K562 (cell line): ENCODE data around the gene RNF175. TPM values are rescaled to one million over a fixed set of nuclear protein-coding genes. Genes with fewer than 3 reads are reported as not detected.
A peak's percentile ranks its signal among the peaks of the same experiment; 100 is the strongest.

Experiments
- ADNP ChIP-seq: fragments of 200-800 bp; sonication (Bioruptor generic); IDR thresholded peaks from 2 replicates; pipeline ENCODE4 v1.6.1; 2016; ENCODE audit warnings: missing genetic modification characterization, missing compliant biosample characterization
- ATF1 ChIP-seq, 2 experiments: fragments of 450-650 bp in 1 of 2; IDR thresholded peaks; 2 replicates each; pipeline ENCODE4 v1.6.1; 2016; ENCODE audit warnings: missing compliant biosample characterization in 1 of 2, missing genetic modification characterization in 1 of 2
- ATF7 ChIP-seq: fragments of 450-650 bp; IDR thresholded peaks from 2 replicates; pipeline ENCODE4 v1.7.1; 2014; ENCODE audit warnings: mild to moderate bottlenecking, moderate library complexity
- CBX2 ChIP-seq: fragments of 200-600 bp; sonication (generic); IDR thresholded peaks from one replicate; pipeline ENCODE4 v1.6.1; 2012; ENCODE audit warnings: mild to moderate bottlenecking, low read length, inconsistent platforms; ENCODE audit not compliant: insufficient read depth, poor library complexity, severe bottlenecking
- CREB1 ChIP-seq, 2 experiments: sonication (generic) in 1 of 2; formaldehyde crosslinking in 1 of 2; IDR thresholded peaks; 2 replicates each; pipeline versions ENCODE4 v1.6.1 to v1.8.0; 2012 to 2022; ENCODE audit warnings: inconsistent platforms in 1 of 2, mild to moderate bottlenecking in 1 of 2, missing genetic modification reagents in 1 of 2, moderate library complexity in 1 of 2
- MYNN ChIP-seq, 2 experiments: sonication (generic); formaldehyde crosslinking in 1 of 2; IDR thresholded peaks; 2 replicates each; pipeline versions ENCODE4 v1.5.0 to v1.6.1; 2016 to 2020; ENCODE audit warnings: antibody characterized with exemption in 1 of 2, missing genetic modification reagents in 1 of 2
- TCF7L2 ChIP-seq: fragments of 150-350 bp; IDR thresholded peaks from 2 replicates; pipeline ENCODE4 v1.6.1; 2016; ENCODE audit warnings: low read depth, mild to moderate bottlenecking, low read length, moderate library complexity
- TEAD2 ChIP-seq: fragments of 450-650 bp; IDR thresholded peaks from 2 replicates; pipeline ENCODE4 v1.6.1; 2016; ENCODE audit warnings: missing genetic modification characterization, control low read depth, missing compliant biosample characterization
- TEAD4 ChIP-seq, 2 experiments: sonication (generic) in 1 of 2; formaldehyde crosslinking in 1 of 2; IDR thresholded peaks; 2 replicates each; pipeline versions ENCODE4 v1.6.1 to v1.8.0; 2012 to 2022; ENCODE audit warnings: borderline replicate concordance in 1 of 2, inconsistent platforms in 1 of 2, low read length in 1 of 2, mild to moderate bottlenecking in 1 of 2, missing genetic modification reagents in 1 of 2
- YBX1 ChIP-seq: fragments of 450-650 bp; IDR thresholded peaks from 2 replicates; pipeline ENCODE4 v1.7.1; 2016; ENCODE audit warnings: mild to moderate bottlenecking
- ZBED1 ChIP-seq: IDR thresholded peaks from 2 replicates; pipeline ENCODE4 v1.6.1; 2014
- ZNF24 ChIP-seq: fragments of 450-650 bp; IDR thresholded peaks from 2 replicates; pipeline ENCODE4 v1.6.1; 2016
- polyA plus RNA-seq, 8 experiments: library from polyadenylated mRNA; depleted of rRNA in 4 of 8; stranded (reverse) in 5 of 8; unstranded in 3 of 8; fragments of >200 nt; fragmentation: Nextera tagmentation in 2 of 8; fragmentation: Illumina TruSeq in 1 of 8; extraction: Ambion mirVana in 2 of 8; extraction: Trizol in 1 of 8; gene quantifications; 2 replicates each; pipeline versions ENCODE4 v1.2.1 to v1.2.3, GENCODE V29; 2011 to 2014; ENCODE audit warnings: inconsistent platforms in 1 of 8, missing spikeins in 1 of 8
- total RNA-seq, 7 experiments: library from RNA; depleted of rRNA in 6 of 7; stranded (reverse); fragments of >200 nt in 6 of 7; fragmentation: Illumina TruSeq in 2 of 7; extraction: Trizol in 2 of 7; gene quantifications; 2 replicates each; pipeline versions ENCODE4 v1.2.1 to v1.2.3, GENCODE V29; 2011 to 2021; ENCODE audit warnings: low replicate concordance in 1 of 7
- TF ChIP-seq, protein P1 (sequence below): fragments of 250-450 bp; sonication (Bioruptor Pico); IDR thresholded peaks from 2 replicates; pipeline ENCODE4 v1.4.0; 2020; ENCODE audit warnings: mild to moderate bottlenecking, moderate library complexity, borderline replicate concordance
- TF ChIP-seq, protein P2 (sequence below): sonication (generic); formaldehyde crosslinking; IDR thresholded peaks from 2 replicates; pipeline ENCODE4 v1.9.0; 2022; ENCODE audit warnings: mild to moderate bottlenecking, missing genetic modification reagents
- TF ChIP-seq, protein P3 (sequence below), 3 experiments: fragments of 200-800 bp in 1 of 3; fragments of 250-450 bp in 1 of 3; fragments of 450-650 bp in 1 of 3; sonication (Bioruptor Pico) in 1 of 3; sonication (Bioruptor generic) in 1 of 3; formaldehyde crosslinking in 1 of 3; IDR thresholded peaks; 2 replicates each; pipeline versions ENCODE4 v1.6.1 to v1.8.0; 2016 to 2022; ENCODE audit warnings: mild to moderate bottlenecking in 2 of 3, missing genetic modification characterization in 2 of 3, missing compliant biosample characterization in 1 of 3, moderate library complexity in 1 of 3

RNF175 gene
- total and polyA plus RNA-seq, 9 of the 15 experiments (the other 6 are each of a cell fraction or from before 2014, with no cell fraction given), result not detected

DNA sequence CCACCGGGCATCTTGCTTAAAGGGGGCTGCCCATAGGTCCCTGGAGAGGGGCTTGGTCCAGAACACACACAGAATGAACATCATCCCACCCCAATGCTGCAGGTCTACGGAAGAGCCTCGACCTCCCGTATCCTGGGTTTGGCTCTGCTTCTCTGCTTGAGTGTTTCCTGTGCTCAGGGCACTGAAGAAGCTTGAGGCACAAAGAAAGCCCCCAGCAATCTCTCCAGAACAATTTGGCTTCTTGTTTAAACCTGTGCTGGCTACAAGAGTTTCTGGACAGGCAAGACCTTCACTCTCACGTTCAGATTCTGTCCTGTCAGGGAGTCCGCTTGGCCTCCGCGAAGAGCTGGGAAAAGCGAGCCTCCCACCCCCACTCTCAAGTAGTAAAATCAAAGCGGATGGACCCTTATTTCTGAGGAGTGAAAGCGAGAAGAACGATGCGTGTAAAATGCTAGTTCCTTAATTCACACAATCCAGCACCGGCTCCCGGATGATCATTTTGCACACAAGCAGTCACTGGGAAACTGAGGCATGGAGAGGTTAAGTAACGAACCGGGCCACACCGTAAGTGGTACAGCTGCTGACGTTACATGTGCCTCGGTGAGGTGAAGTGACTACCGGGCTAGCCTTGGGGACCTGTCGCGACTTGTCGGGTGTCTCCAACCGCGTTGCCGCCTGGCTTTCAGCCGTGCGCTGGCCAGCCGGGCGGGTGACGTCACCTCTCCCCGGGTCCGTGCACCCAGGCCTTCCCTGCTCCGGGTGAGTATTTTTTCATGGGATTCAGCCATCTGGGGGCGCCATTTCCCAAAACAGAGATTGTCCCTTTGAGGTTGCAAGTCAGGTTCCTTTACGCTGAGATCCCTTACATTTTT lies 32.2 kb upstream of the RNF175 start (continued):
- TF ChIP-seq, protein P1, sequence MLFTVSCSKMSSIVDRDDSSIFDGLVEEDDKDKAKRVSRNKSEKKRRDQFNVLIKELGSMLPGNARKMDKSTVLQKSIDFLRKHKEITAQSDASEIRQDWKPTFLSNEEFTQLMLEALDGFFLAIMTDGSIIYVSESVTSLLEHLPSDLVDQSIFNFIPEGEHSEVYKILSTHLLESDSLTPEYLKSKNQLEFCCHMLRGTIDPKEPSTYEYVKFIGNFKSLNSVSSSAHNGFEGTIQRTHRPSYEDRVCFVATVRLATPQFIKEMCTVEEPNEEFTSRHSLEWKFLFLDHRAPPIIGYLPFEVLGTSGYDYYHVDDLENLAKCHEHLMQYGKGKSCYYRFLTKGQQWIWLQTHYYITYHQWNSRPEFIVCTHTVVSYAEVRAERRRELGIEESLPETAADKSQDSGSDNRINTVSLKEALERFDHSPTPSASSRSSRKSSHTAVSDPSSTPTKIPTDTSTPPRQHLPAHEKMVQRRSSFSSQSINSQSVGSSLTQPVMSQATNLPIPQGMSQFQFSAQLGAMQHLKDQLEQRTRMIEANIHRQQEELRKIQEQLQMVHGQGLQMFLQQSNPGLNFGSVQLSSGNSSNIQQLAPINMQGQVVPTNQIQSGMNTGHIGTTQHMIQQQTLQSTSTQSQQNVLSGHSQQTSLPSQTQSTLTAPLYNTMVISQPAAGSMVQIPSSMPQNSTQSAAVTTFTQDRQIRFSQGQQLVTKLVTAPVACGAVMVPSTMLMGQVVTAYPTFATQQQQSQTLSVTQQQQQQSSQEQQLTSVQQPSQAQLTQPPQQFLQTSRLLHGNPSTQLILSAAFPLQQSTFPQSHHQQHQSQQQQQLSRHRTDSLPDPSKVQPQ (CRISPR knock-in tag), result no peak
- TF ChIP-seq, protein P2, sequence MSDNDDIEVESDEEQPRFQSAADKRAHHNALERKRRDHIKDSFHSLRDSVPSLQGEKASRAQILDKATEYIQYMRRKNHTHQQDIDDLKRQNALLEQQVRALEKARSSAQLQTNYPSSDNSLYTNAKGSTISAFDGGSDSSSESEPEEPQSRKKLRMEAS (CRISPR knock-in tag), result no peak
- TF ChIP-seq ADNP (tag), result no peak
- peak; percentile 92 for TF ChIP-seq ATF7
- no peak for TF ChIP-seq TEAD4 (IDR thresholded peaks at IDR 0.05; ENCODE audit: low read length)
- TF ChIP-seq TEAD4 (CRISPR knock-in tag; IDR thresholded peaks at IDR 0.05; ENCODE audit: borderline replicate concordance), result no peak
- TF ChIP-seq TCF7L2, result no peak
- no peak for TF ChIP-seq TEAD2
- TF ChIP-seq, protein P3, sequence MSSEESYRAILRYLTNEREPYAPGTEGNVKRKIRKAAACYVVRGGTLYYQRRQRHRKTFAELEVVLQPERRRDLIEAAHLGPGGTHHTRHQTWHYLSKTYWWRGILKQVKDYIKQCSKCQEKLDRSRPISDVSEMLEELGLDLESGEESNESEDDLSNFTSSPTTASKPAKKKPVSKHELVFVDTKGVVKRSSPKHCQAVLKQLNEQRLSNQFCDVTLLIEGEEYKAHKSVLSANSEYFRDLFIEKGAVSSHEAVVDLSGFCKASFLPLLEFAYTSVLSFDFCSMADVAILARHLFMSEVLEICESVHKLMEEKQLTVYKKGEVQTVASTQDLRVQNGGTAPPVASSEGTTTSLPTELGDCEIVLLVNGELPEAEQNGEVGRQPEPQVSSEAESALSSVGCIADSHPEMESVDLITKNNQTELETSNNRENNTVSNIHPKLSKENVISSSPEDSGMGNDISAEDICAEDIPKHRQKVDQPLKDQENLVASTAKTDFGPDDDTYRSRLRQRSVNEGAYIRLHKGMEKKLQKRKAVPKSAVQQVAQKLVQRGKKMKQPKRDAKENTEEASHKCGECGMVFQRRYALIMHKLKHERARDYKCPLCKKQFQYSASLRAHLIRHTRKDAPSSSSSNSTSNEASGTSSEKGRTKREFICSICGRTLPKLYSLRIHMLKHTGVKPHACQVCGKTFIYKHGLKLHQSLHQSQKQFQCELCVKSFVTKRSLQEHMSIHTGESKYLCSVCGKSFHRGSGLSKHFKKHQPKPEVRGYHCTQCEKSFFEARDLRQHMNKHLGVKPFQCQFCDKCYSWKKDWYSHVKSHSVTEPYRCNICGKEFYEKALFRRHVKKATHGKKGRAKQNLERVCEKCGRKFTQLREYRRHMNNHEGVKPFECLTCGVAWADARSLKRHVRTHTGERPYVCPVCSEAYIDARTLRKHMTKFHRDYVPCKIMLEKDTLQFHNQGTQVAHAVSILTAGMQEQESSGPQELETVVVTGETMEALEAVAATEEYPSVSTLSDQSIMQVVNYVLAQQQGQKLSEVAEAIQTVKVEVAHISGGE (CRISPR knock-in tag; IDR thresholded peaks at IDR 0.05), result no peak
- 0 out of 2 replicates have a peak, but pooled peaks have one; percentile 15 for TF ChIP-seq CREB1 (IDR thresholded peaks at IDR 0.05)
- no peak for TF ChIP-seq CREB1 (CRISPR knock-in tag; IDR thresholded peaks at IDR 0.05)
- TF ChIP-seq ZBED1, result peak; percentile 84; the same call in 1 of the 2 replicates
- no peak for TF ChIP-seq MYNN (IDR thresholded peaks at IDR 0.05)
- TF ChIP-seq MYNN (CRISPR knock-in tag; IDR thresholded peaks at IDR 0.05), result no peak
- no peak for TF ChIP-seq ATF1 (CRISPR knock-in tag; IDR thresholded peaks at IDR 0.05)
- TF ChIP-seq ATF1 (tag; IDR thresholded peaks at IDR 0.05), result peak; percentile 43
- TF ChIP-seq ZNF24, result no peak
- TF ChIP-seq YBX1, result no peak
- TF ChIP-seq CBX2, result no peak
